IMR-90 (cell line): ENCODE measurements around the gene ALDH1L2. TPM values are rescaled to one million over a fixed set of nuclear protein-coding genes. Genes with fewer than 3 reads are reported as not detected.

Source experiments
- ATAC-seq: fragments of 200-7000 bp; cut with Tn5 transposase; 2 replicates; pipeline ENCODE4 v1.9.1; 2020; ENCODE audit warnings: low read depth, mild to moderate bottlenecking, moderate library complexity
- BruUV-seq: library from RNA; stranded (reverse); fragments of 400-500 nt; replicated peaks from 2 replicates; lab custom pipeline; 2021; lab: Mats Ljungman, UMichigan
- CTCF ChIA-PET: fragments of 300-600 bp; formaldehyde crosslinking; extraction: SDS; loops from one replicate; lab custom pipeline; 2021; ENCODE audit warnings: antibody characterized with exemption; lab: Yijun Ruan, JAX
- POLR2A ChIA-PET: fragments of 300-600 bp; sonication (Branson Sonifier 250); formaldehyde crosslinking; loops from one replicate; lab custom pipeline; 2022; ENCODE audit warnings: antibody characterized with exemption; ENCODE audit not compliant: unreplicated experiment; lab: Charles Lee
- DNase-seq: peaks from one replicate; pipeline ENCODE4 v3.0.0; 2013
- H2AFZ ChIP-seq: replicated peaks from 2 replicates; pipeline ENCODE3; 2013; ENCODE audit warnings: low read length, mild to moderate bottlenecking; ENCODE audit not compliant: poor library complexity
- H2AK5ac ChIP-seq: 2 replicates; pipeline ENCODE4 v1.6.1; 2013; ENCODE audit warnings: low read depth, low read length, inconsistent platforms
- H2AK9ac ChIP-seq: replicated peaks from 2 replicates; pipeline ENCODE3; 2013; ENCODE audit warnings: mild to moderate bottlenecking, low read depth, low read length, moderate library complexity; ENCODE audit not compliant: poor library complexity
- H2BK120ac ChIP-seq: 2 replicates; pipeline ENCODE4 v1.6.1; 2013; ENCODE audit warnings: low read depth, low read length, inconsistent platforms
- H2BK15ac ChIP-seq: 3 replicates; pipeline ENCODE4 v1.6.1; 2013; ENCODE audit warnings: low read depth, low read length, inconsistent platforms
- H2BK20ac ChIP-seq: 2 replicates; pipeline ENCODE4 v1.6.1; 2013; ENCODE audit warnings: low read depth, mild to moderate bottlenecking, inconsistent platforms, low read length, moderate library complexity
- H2BK5ac ChIP-seq: 2 replicates; pipeline ENCODE4 v1.6.1; 2013; ENCODE audit warnings: mild to moderate bottlenecking, low read depth, low read length, inconsistent platforms; ENCODE audit not compliant: poor library complexity, severe bottlenecking
- H3K14ac ChIP-seq: replicated peaks from 2 replicates; pipeline ENCODE4 v1.6.1; 2013; ENCODE audit warnings: low read depth, low read length, inconsistent platforms
- H3K18ac ChIP-seq: 2 replicates; pipeline ENCODE4 v1.6.1; 2013; ENCODE audit warnings: low read depth, low read length, control low read depth
- H3K23ac ChIP-seq: 2 replicates; pipeline ENCODE4 v1.6.1; 2013; ENCODE audit warnings: low read depth, low read length, inconsistent platforms
- H3K27ac ChIP-seq: 2 replicates; pipeline ENCODE4 v1.5.1; 2013; ENCODE audit warnings: mild to moderate bottlenecking, control low read depth, low read length; ENCODE audit not compliant: insufficient read depth
- H3K27me3 ChIP-seq: 2 replicates; pipeline ENCODE4 v1.6.1; 2013; ENCODE audit warnings: low read length; ENCODE audit not compliant: control insufficient read depth, insufficient read depth
- H3K36me3 ChIP-seq: 2 replicates; pipeline ENCODE4 v1.6.1; 2013; ENCODE audit warnings: low read length, mixed read lengths; ENCODE audit not compliant: control insufficient read depth, insufficient read depth
- H3K4ac ChIP-seq: 2 replicates; pipeline ENCODE4 v1.6.1; 2013; ENCODE audit warnings: low read depth, low read length, inconsistent platforms
- H3K4me1 ChIP-seq: 2 replicates; pipeline ENCODE4 v1.6.1; 2013; ENCODE audit warnings: low read length, mixed read lengths; ENCODE audit not compliant: control insufficient read depth, insufficient read depth
- H3K4me2 ChIP-seq: 2 replicates; pipeline ENCODE4 v1.6.1; 2013; ENCODE audit warnings: low read depth, mild to moderate bottlenecking, control low read depth, low read length, moderate library complexity
- H3K4me3 ChIP-seq: 2 replicates; pipeline ENCODE4 v1.5.1; 2013; ENCODE audit warnings: low read depth, mild to moderate bottlenecking, control low read depth, low read length, moderate library complexity; ENCODE audit not compliant: insufficient read depth
- H3K56ac ChIP-seq: 2 replicates; pipeline ENCODE4 v1.6.1; 2013; ENCODE audit warnings: low read length, inconsistent platforms; ENCODE audit not compliant: insufficient read depth; ENCODE audit errors: extremely low read depth
- H3K79me1 ChIP-seq, 2 experiments: 2 replicates each; pipeline ENCODE4 v1.6.1; 2013; ENCODE audit warnings: low read length in 2 of 2, inconsistent platforms in 1 of 2, low read depth in 1 of 2
- H3K9ac ChIP-seq: 2 replicates; pipeline ENCODE4 v1.6.1; 2013; ENCODE audit warnings: low read depth, low read length, control low read depth
- H3K9me1 ChIP-seq: 2 replicates; pipeline ENCODE4 v1.6.1; 2013; ENCODE audit warnings: low read length, inconsistent platforms; ENCODE audit not compliant: insufficient read depth
- H3K9me3 ChIP-seq: 2 replicates; pipeline ENCODE4 v1.6.1; 2013; ENCODE audit warnings: low read length; ENCODE audit not compliant: control insufficient read depth, insufficient read depth
- H4K20me1 ChIP-seq: 2 replicates; pipeline ENCODE4 v1.6.1; 2013; ENCODE audit warnings: low read length, inconsistent platforms; ENCODE audit not compliant: insufficient read depth
- H4K5ac ChIP-seq: 2 replicates; pipeline ENCODE4 v1.6.1; 2013; ENCODE audit warnings: mild to moderate bottlenecking, low read depth, low read length, control low read depth
- H4K8ac ChIP-seq, 2 experiments: 2 replicates each; pipeline ENCODE4 v1.6.1; 2013; ENCODE audit warnings: low read depth in 2 of 2, low read length in 2 of 2, control low read depth in 1 of 2, inconsistent platforms in 1 of 2
- H4K91ac ChIP-seq: 2 replicates; pipeline ENCODE4 v1.6.1; 2013; ENCODE audit warnings: low read depth, low read length, inconsistent platforms; ENCODE audit not compliant: insufficient read depth
- MAZ ChIP-seq: IDR thresholded peaks from 2 replicates; pipeline ENCODE4 v1.6.1; 2012; ENCODE audit warnings: low read depth, mild to moderate bottlenecking, low read length, improper control_type of control experiment, moderate library complexity, borderline replicate concordance
- NFE2L2 ChIP-seq: fragments of 150-350 bp; IDR thresholded peaks from 2 replicates; pipeline ENCODE4 v1.6.1; 2016; ENCODE audit warnings: low read depth, mild to moderate bottlenecking, low read length
- POLR2A ChIP-seq: IDR thresholded peaks from 2 replicates; pipeline ENCODE4 v1.6.1; 2012; ENCODE audit warnings: mild to moderate bottlenecking, low read depth, low read length
- RFX5 ChIP-seq: IDR thresholded peaks from 2 replicates; pipeline ENCODE4 v1.8.0; 2012; ENCODE audit warnings: low read depth, mild to moderate bottlenecking, low read length, moderate library complexity
- WGBS, 2 experiments: methylation state at CpG; one replicate each; pipeline versions ENCODE4 v1.1.5 to v1.1.7; 2013; ENCODE audit warnings: missing lambda C conversion rate in 2 of 2; ENCODE audit not compliant: insufficient read length in 1 of 2; ENCODE audit errors: extremely low coverage in 2 of 2; 5-methylcytosine and 5-hydroxymethylcytosine counted together
- dilution Hi-C: fragments of 300-500 bp; cut with HindIII; formaldehyde crosslinking; loops from one replicate; pipeline ENCODE4 v1.14.3; 2018; ENCODE audit warnings: low sequenced_read_pairs; ENCODE audit not compliant: unreplicated experiment
- in situ Hi-C: fragments of 300-500 bp; cut with MboI; formaldehyde crosslinking; loops from 3 replicates; pipeline ENCODE4 v1.14.3; 2019; ENCODE audit warnings: low sequenced_read_pairs, inconsistent platforms, mixed read lengths
- intact Hi-C: fragments of 100-400 bp; cut with micrococcal nuclease; formaldehyde crosslinking; loops from 2 replicates; pipeline ENCODE4 v1.10.0; 2022
- polyA plus RNA-seq, 3 experiments: library from polyadenylated mRNA; depleted of rRNA; stranded (reverse); fragments of >200 nt; gene quantifications; 2 replicates each; pipeline ENCODE4 v1.2.3, GENCODE V29; 2012; ENCODE audit warnings: low replicate concordance in 1 of 3
- total RNA-seq: library from RNA; depleted of rRNA; stranded (reverse); fragments of >200 nt; gene quantifications from 2 replicates; pipeline ENCODE4 v1.2.3, GENCODE V29; 2012
- TF ChIP-seq, protein P1 (sequence below): fragments of 150-350 bp; IDR thresholded peaks from 2 replicates; pipeline ENCODE4 v1.6.1; 2017; ENCODE audit warnings: mild to moderate bottlenecking, antibody characterized with exemption, low read length, low read depth

ALDH1L2 gene
- total and polyA plus RNA-seq, 2 of the 4 experiments (the other 2 are of a cell fraction) = 21.1 to 22.8 TPM

DNA sequence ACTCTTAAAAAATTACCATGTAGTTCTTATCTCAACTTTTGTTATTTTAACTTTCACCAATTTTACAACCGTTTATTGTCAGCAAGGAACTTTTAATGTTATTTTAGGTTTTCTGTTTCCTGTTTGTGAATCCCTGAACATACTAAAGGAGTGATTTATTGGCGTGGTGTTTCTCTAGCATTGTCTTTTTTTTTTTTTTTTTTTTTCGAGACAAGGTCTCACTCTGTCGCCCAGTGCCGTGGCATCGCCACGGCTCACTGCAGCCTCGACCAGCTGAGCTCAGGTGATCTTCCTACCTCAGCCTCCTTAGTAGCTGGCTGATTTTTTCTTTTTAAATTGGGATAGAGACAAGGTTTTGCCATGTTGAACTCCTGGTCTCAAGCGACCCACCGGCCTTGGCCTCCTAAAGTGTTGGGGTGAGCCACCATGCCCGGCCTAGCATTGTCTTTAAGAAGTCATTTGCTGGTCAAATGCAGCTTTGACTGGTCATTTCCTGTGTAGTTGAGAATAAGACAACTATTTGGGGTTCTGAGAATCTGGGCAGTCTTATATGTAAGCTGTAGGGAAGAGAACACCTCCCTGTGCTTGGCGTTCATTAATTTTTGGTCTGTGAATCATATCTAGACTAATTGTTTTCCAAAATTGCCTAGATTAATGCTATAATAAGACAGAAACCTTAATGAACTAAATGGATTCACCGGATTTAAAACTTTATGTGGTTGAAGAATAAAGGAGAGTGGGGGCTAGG lies 25.4 kb upstream of the ALDH1L2 start:
- in situ Hi-C loops = no loop called here

More for the DNA sequence above, 25.4 kb upstream of the ALDH1L2 start:
- H3K79me1 ChIP-seq = peaks cover 12 to 33% of the 10 kb centered on the region in 2 experiments
- H3K4me3 ChIP-seq = peak overlapping the region; percentile 78
- peak overlapping the region; percentile 76 for H3K4me2 ChIP-seq
- H3K36me3 ChIP-seq = peaks cover 2% of the 10 kb centered on the region
- H4K20me1 ChIP-seq = peaks cover 47% of the 10 kb centered on the region; the same call in 1 of the 2 replicates
- peak overlapping the region; percentile 46; the same call in 1 of the 2 replicates for H3K4ac ChIP-seq
- no TSS peak for BruUV-seq
- dilution Hi-C loops = no loop called here
- DNase-seq = peak; percentile 48
- H2BK20ac ChIP-seq = no peak overlapping the region
- 20% methylated on average over 1 of the region's 13 CpGs; no CpG with 5 or more reads in 1 of the 2 experiments for WGBS, 2 experiments
- H2BK5ac ChIP-seq = peak overlapping the region; percentile 75
- TF ChIP-seq, protein P1, sequence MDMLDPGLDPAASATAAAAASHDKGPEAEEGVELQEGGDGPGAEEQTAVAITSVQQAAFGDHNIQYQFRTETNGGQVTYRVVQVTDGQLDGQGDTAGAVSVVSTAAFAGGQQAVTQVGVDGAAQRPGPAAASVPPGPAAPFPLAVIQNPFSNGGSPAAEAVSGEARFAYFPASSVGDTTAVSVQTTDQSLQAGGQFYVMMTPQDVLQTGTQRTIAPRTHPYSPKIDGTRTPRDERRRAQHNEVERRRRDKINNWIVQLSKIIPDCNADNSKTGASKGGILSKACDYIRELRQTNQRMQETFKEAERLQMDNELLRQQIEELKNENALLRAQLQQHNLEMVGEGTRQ = no peak
- TF ChIP-seq POLR2A (no peak), NFE2L2 (no peak), RFX5 (no peak), MAZ (no peak)
- H3K9ac ChIP-seq = peak overlapping the region; percentile 65
- intact Hi-C loops = loop anchor here (10.0 kb wide), 1 partner anchor 725 kb away; no protein-coding TSS in a partner anchor
- H3K27ac ChIP-seq = peak overlapping the region; percentile 86
- H2BK15ac ChIP-seq = no peak overlapping the region; the same call in 2 of the 3 replicates
- peak overlapping the region; percentile 16; the same call in 1 of the 2 replicates for H4K5ac ChIP-seq
- H3K14ac ChIP-seq = peak overlapping the region; percentile 33
- H4K91ac ChIP-seq = no peak overlapping the region
- H3K9me1 ChIP-seq = peaks cover 3% of the 10 kb centered on the region
- peak overlapping the region; percentile 84; the same call in 1 of the 2 replicates for H3K23ac ChIP-seq
- H3K27me3 ChIP-seq = no peaks in the 10 kb centered on the region
- H4K8ac ChIP-seq = peak overlapping the region in 1 of 2 experiments; percentile 5; a peak in 1 of 4 replicates
- peak overlapping the region; percentile 53 for H2AK9ac ChIP-seq
- H3K18ac ChIP-seq = peak overlapping the region; percentile 16; the same call in 1 of the 2 replicates
- H2AFZ ChIP-seq = no peak overlapping the region
- ChIA-PET CTCF (interaction anchor here (0.5 kb wide), 1 partner anchor 307 kb away, joined by 4 read pairs; no protein-coding TSS in a partner anchor), POLR2A (no interaction called here)
- H2BK120ac ChIP-seq = no peak overlapping the region
- H3K56ac ChIP-seq = peak overlapping the region; percentile 3; the same call in 1 of the 2 replicates
- H3K4me1 ChIP-seq = peaks cover 5% of the 10 kb centered on the region; the same call in 1 of the 2 replicates
- peak overlapping the region; percentile 77 for H2AK5ac ChIP-seq
- no peak for ATAC-seq
- no peaks in the 10 kb centered on the region for H3K9me3 ChIP-seq
